SH-SY5Y (cell line): ENCODE measurements around the gene STXBP4.

ENCODE experiments used
- GATA2 ChIP-seq: IDR thresholded peaks from 2 replicates; pipeline ENCODE4 v1.6.1; 2011; ENCODE audit warnings: mild to moderate bottlenecking, low read depth, low read length
- GATA3 ChIP-seq: IDR thresholded peaks from 2 replicates; pipeline ENCODE4 v1.6.1; 2011; ENCODE audit warnings: low read depth, mild to moderate bottlenecking, low read length, moderate library complexity

GRCh38 chr17:55081559-55081958 lies 113.0 kb downstream of the STXBP4 start:
- TF ChIP-seq GATA3 = no peak
- TF ChIP-seq GATA2 = no peak
